Heart right ventricle (tissue), 16 donors: ENCODE results near the gene CFAP73. TPM values are rescaled to one million over a fixed set of nuclear protein-coding genes. Genes with fewer than 3 reads are reported as not detected.

Experiments
- ATAC-seq, 8 donors: fragments of 200-7000 bp; cut with Tn5 transposase; one replicate each; pipeline ENCODE4 v1.9.1; 2020; ENCODE audit warnings: mild to moderate bottlenecking in 8 of 8, moderate library complexity in 8 of 8, moderate number of reproducible peaks in 1 of 8
- DNase-seq, 2 donors: peaks; one replicate each; pipeline ENCODE4 v3.0.0-alpha.2; 2020
- H3K27ac ChIP-seq, 10 donors: fragments of 200-600 bp; sonication (generic) in 2 of 10; one replicate each; pipeline versions ENCODE4 v1.5.0 to v1.8.0; 2020 to 2022; ENCODE audit warnings: mild to moderate bottlenecking in 3 of 10
- H3K27me3 ChIP-seq, 7 donors: fragments of 200-600 bp; one replicate each; pipeline ENCODE4 v1.8.0; 2021 to 2022; ENCODE audit warnings: mild to moderate bottlenecking in 2 of 7
- H3K36me3 ChIP-seq, 9 donors: fragments of 200-600 bp; sonication (generic) in 1 of 9; one replicate each; pipeline versions ENCODE4 v1.5.0 to v1.8.0; 2020 to 2022; ENCODE audit warnings: mild to moderate bottlenecking in 2 of 9
- H3K4me1 ChIP-seq, 9 donors: fragments of 200-600 bp; sonication (generic) in 1 of 9; one replicate each; pipeline versions ENCODE4 v1.5.0 to v1.8.0; 2020 to 2022; ENCODE audit warnings: mild to moderate bottlenecking in 4 of 9
- H3K4me3 ChIP-seq, 10 donors: fragments of 200-600 bp; sonication (generic) in 2 of 10; one replicate each; pipeline versions ENCODE4 v1.5.0 to v1.8.0; 2020 to 2022; ENCODE audit warnings: mild to moderate bottlenecking in 7 of 10, moderate library complexity in 2 of 10
- H3K9me3 ChIP-seq, 11 donors: fragments of 200-600 bp in 10 of 11; sonication (generic) in 2 of 11; one replicate each; pipeline versions ENCODE4 v1.5.0 to v1.8.0; 2013 to 2022; ENCODE audit warnings: mild to moderate bottlenecking in 2 of 11, control low read depth in 1 of 11, moderate library complexity in 1 of 11
- WGBS, 2 donors: extraction: QIAGEN DNeasy Blood & Tissue Kit; methylation state at CpG; one replicate each; pipeline ENCODE4 v1.1.7; 2013; ENCODE audit warnings: inconsistent platforms in 1 of 2; 5-methylcytosine and 5-hydroxymethylcytosine counted together
- intact Hi-C, 10 donors: fragments of 100-400 bp; cut with DNase I; formaldehyde crosslinking; loops; one replicate each; pipeline versions ENCODE4 v1.11.1 to v1.14.2; 2022
- polyA plus RNA-seq, 2 donors: library from polyadenylated mRNA; stranded (reverse); fragments of 200-250 nt; gene quantifications; one replicate each; pipeline ENCODE4 v1.2.3, GENCODE V29; 2013
- total RNA-seq, 10 donors: library from RNA; stranded (reverse); fragmentation: NEBNext Ultra II Directional in 3 of 10; extraction: Animal tissue kit (Norgen Biotek cat#: 25700) in 3 of 10; gene quantifications; one replicate each; pipeline versions ENCODE4 v1.2.1 to v1.2.4, GENCODE V29; 2021 to 2023
- TF ChIP-seq, protein P1 (sequence below), 9 donors: fragments of 200-600 bp; sonication (generic) in 2 of 9; IDR thresholded peaks; one replicate each; pipeline versions ENCODE4 v1.5.0 to v1.8.0; 2021 to 2022; ENCODE audit warnings: antibody characterized with exemption in 9 of 9, mild to moderate bottlenecking in 5 of 9, moderate library complexity in 1 of 9
- donor health status: Arrhythmogenic right ventricular cardiomyopathy.
- donor health status: ischemic (EF 13 %, LVEDD 7.1; RV severe dilation, severe dysfunction).
- donor health status: healthy with polysubstance abuse.
- donor health status: DM: no; HTN: yes; CAD: no.
- donor health status: DM: no; HTN: no; CAD: no.
- donor health status: ischemic (EF 25% LVEDD 6.9; RV normal size, moderate dysfunction).
- donor health status: ischemic (EF 25% LVEDD 5.7; RV mildly dilated, moderate dysfunction).
- donor health status: healthy.
- donor health status: DM: yes; HTN: yes; CAD: no.
- donor health status: Ischemic cardiomyopathy.
- donor health status: ischemic (EF 35%, LVEDD 5.7; RV mildly dilated, moderate dysfunction).
- donor health status: nonischemic (EF 11% LVEDD 7.7; RV severe dilation, severe dysfunction).
- donor health status: DM: yes; HTN: yes; CAD: no.
- donor health status: PGD.
- donor health status: ischemic (EF 29% LVEDD 5.4; RV normal size, mild dysfunction).
- donor health status: nonischemic (EF 23%, LVEDD 6.1; RV moderate dilation, normal function).

CFAP73 gene
- total and polyA plus RNA-seq, 12 donors = 0.10 TPM; not detected in 11

DNA sequence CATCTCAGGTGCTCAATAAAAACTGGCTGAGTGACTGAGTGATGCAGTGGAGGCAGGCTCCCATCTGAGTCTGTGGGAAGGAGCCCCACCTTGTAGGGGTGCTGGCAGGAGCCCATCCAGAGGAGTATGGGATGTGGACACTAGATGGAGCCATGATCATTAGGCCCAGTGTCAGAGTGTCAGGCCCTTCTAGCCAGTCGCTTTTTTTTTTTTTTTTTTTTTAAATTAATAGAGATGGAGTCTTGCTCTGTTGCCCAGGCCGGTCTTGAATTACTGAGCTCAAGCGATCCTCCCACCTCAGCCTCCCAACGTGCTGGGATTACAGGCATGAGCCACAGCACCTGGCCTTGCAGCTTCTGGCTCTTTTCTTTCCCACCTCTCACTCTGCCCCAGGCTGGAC lies 47.5 kb downstream of the CFAP73 start:
- DNase-seq = peak in 1 of 2 donors; percentile 80
- TF ChIP-seq, protein P1, sequence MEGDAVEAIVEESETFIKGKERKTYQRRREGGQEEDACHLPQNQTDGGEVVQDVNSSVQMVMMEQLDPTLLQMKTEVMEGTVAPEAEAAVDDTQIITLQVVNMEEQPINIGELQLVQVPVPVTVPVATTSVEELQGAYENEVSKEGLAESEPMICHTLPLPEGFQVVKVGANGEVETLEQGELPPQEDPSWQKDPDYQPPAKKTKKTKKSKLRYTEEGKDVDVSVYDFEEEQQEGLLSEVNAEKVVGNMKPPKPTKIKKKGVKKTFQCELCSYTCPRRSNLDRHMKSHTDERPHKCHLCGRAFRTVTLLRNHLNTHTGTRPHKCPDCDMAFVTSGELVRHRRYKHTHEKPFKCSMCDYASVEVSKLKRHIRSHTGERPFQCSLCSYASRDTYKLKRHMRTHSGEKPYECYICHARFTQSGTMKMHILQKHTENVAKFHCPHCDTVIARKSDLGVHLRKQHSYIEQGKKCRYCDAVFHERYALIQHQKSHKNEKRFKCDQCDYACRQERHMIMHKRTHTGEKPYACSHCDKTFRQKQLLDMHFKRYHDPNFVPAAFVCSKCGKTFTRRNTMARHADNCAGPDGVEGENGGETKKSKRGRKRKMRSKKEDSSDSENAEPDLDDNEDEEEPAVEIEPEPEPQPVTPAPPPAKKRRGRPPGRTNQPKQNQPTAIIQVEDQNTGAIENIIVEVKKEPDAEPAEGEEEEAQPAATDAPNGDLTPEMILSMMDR (IDR thresholded peaks at IDR 0.05) = peak; percentile 48 to 84 (median 75)

GRCh38 chr12:113197518-113198077 lies 48.1 kb downstream of the CFAP73 start:
- Histone ChIP-seq H3K36me3 (peaks cover 0 to 5% (median 0%) of the 10 kb centered on the region in 9 donors), H3K9me3 (no peaks in the 10 kb centered on the region), H3K4me3 (no peak overlapping the region), H3K4me1 (peaks cover 0 to 52% (median 17%) of the 10 kb centered on the region in 9 donors), H3K27me3 (no peaks in the 10 kb centered on the region), H3K27ac (no peak overlapping the region)
- ATAC-seq = no peak
- 95 to 97% methylated on average over 8 of the region's 8 CpGs for WGBS, 2 donors
- TF ChIP-seq, protein P1 (IDR thresholded peaks at IDR 0.05) = no peak
- intact Hi-C loops = loop anchor here (5.0 to 10.0 kb wide), 6 partner anchors 35 to 230 kb away; partner anchors contain the start of gene SDSL (in 7 of the 10)
- no peak for DNase-seq

More for the DNA sequence above, 47.5 kb downstream of the CFAP73 start:
- intact Hi-C loops = loop anchor here (5.0 to 10.0 kb wide), 6 partner anchors 35 to 230 kb away; partner anchors contain the start of gene SDSL (in 7 of the 10)
- H3K27me3 ChIP-seq = no peaks in the 10 kb centered on the region
- ATAC-seq = peak; percentile 77 to 91 (median 87)
- H3K36me3 ChIP-seq = peaks cover 0 to 10% (median 2%) of the 10 kb centered on the region in 9 donors
- no peaks in the 10 kb centered on the region for H3K9me3 ChIP-seq
- no peak overlapping the region for H3K27ac ChIP-seq
- WGBS, 2 donors = 13 to 18% methylated on average over 4 of the region's 4 CpGs
- H3K4me3 ChIP-seq = no peak overlapping the region
- peaks cover 0 to 52% (median 18%) of the 10 kb centered on the region in 9 donors for H3K4me1 ChIP-seq

DNA sequence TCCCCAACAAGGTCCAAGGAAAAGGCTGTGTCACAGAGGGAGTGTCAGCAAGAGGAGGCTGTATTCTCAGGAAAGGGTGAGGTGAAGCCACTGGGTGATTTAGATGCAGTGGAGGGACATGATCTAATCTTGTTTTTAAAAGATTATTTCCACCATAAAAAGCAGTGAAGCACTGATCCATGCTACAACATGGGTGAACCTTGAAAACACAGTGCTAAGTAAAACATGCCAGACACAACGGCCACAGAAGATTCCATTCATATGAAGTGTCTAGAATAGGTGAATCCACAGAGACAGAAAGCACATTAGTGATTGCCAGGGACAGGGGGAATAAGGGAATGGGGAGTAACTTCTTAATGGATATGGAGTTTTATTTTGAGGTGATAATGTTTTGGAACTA lies 48.8 kb downstream of the CFAP73 start:
- Histone ChIP-seq H3K27me3 (no peaks in the 10 kb centered on the region), H3K4me3 (no peak overlapping the region), H3K4me1 (peaks cover 0 to 46% (median 12%) of the 10 kb centered on the region in 9 donors), H3K36me3 (no peaks in the 10 kb centered on the region), H3K27ac (no peak overlapping the region), H3K9me3 (no peaks in the 10 kb centered on the region)
- 78 to 90% methylated on average over 1 of the region's 1 CpG for WGBS, 2 donors
- ATAC-seq (no peak), DNase-seq (no peak)
- TF ChIP-seq, protein P1 (IDR thresholded peaks at IDR 0.05) = no peak
- intact Hi-C loops = loop anchor here (5.0 to 10.0 kb wide), 6 partner anchors 34 to 229 kb away; partner anchors contain the start of gene SDSL (in 7 of the 10)

DNA sequence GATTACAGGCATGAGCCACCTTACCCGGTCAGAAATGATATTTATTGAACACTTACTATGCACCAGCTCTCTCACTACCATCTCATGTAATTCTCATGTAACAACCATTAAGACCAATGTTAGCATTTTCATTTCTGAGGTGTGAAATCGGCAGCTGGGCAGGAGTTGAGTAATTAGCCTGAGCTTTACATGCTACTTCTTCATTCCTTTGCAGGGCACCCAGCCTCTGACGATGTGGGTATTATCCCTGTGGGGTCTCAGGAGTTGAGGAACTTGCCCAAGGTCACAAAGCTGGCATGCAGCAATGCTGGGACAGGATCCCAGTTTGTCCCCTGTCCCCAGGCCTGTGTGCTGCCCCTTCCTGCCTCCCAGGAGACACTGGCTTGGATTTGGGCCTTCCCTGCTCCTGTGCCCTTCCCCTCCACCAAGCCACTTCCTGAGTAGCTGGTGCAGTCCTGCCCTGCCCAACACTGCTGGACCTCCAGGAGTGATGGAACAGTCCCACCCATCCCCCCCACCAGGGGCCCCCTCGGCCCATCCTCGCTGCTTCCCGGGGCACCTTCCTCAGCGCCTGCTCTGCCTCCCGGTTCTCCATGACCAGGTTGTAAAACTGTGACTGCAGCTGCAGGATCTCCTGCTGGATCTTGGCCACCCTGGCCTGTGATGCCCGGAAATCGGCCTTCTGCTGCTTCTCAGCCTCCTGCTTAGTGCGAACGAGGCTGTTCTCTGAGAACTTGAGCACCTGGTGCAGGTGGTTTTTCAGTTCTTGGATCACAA lies 50.7 kb downstream of the CFAP73 start:
- WGBS, 2 donors = 85 to 89% methylated on average over 12 of the region's 12 CpGs

More for the DNA sequence above, 50.7 kb downstream of the CFAP73 start:
- H3K4me3 ChIP-seq = no peak overlapping the region
- intact Hi-C loops = loop anchor here in 1 of 10 donors (5.0 kb wide), 1 partner anchor 227 kb away; no protein-coding TSS in a partner anchor
- DNase-seq = no peak
- no peaks in the 10 kb centered on the region for H3K9me3 ChIP-seq
- ATAC-seq = no peak
- no peaks in the 10 kb centered on the region for H3K27me3 ChIP-seq
- H3K4me1 ChIP-seq = peaks cover 0 to 46% (median 7%) of the 10 kb centered on the region in 9 donors
- TF ChIP-seq, protein P1 (IDR thresholded peaks at IDR 0.05) = no peak
- no peak overlapping the region for H3K27ac ChIP-seq
- no peaks in the 10 kb centered on the region for H3K36me3 ChIP-seq
